Endothelial cell of umbilical vein (primary cell): Measurements from ENCODE around the gene ARV1. TPM values are rescaled to one million over a fixed set of nuclear protein-coding genes. Genes with fewer than 3 reads are reported as not detected.
"Not testable (repeated sequence)": the region's sequence is repeated elsewhere in the genome, so short reads cannot be mapped to it uniquely, and the experiment has no call there.

Experiments used
- BruUV-seq: library from RNA; stranded (reverse); fragments of 400-500 nt; replicated peaks from 2 replicates; lab custom pipeline; 2021; lab: Mats Ljungman, UMichigan
- CTCF ChIA-PET: fragments of 300-600, 350-600 bp; sonication (Branson Sonifier 250); formaldehyde crosslinking; loops from one replicate; lab custom pipeline; 2021; ENCODE audit warnings: antibody characterized with exemption, inconsistent platforms; lab: Charles Lee
- POLR2A ChIA-PET: fragments of 300-600, 350-600 bp; sonication (Branson Sonifier 250); formaldehyde crosslinking; loops from one replicate; lab custom pipeline; 2021; ENCODE audit warnings: antibody characterized with exemption, inconsistent platforms; lab: Charles Lee
- DNase-seq: peaks from one replicate; pipeline ENCODE4 v3.0.0-alpha.2; 2011; ENCODE audit warnings: low read depth, low spot score
- FAIRE-seq: peaks from 2 replicates; lab custom pipeline; 2011; peaks lifted over from hg19 to GRCh38; lab: Jason Lieb, UNC
- H2AFZ ChIP-seq: 2 replicates; pipeline ENCODE4 v1.6.0; 2012; ENCODE audit warnings: low read depth, low read length, control low read depth, inconsistent platforms
- H3K27ac ChIP-seq: 2 replicates; pipeline ENCODE4 v1.5.1; 2011; ENCODE audit warnings: low read depth, mild to moderate bottlenecking, control low read depth, low read length, moderate library complexity; ENCODE audit not compliant: insufficient read depth
- H3K27me3 ChIP-seq, 2 experiments: 2 replicates each; pipeline versions ENCODE4 v1.6.0 to v1.6.1; 2011; ENCODE audit warnings: low read length in 2 of 2, mixed read lengths in 1 of 2; ENCODE audit not compliant: control insufficient read depth in 2 of 2, insufficient read depth in 2 of 2
- H3K36me3 ChIP-seq, 2 experiments: 2 replicates in 1 of 2; 3 replicates in 1 of 2; pipeline ENCODE4 v1.5.1; 2011; ENCODE audit warnings: low read length in 2 of 2, mild to moderate bottlenecking in 1 of 2, moderate library complexity in 1 of 2; ENCODE audit not compliant: control insufficient read depth in 2 of 2, insufficient read depth in 2 of 2; ENCODE audit errors: extremely low read depth in 1 of 2
- H3K4me1 ChIP-seq: 3 replicates; pipeline ENCODE4 v1.5.1; 2011; ENCODE audit warnings: mild to moderate bottlenecking, low read length; ENCODE audit not compliant: control insufficient read depth, insufficient read depth; ENCODE audit errors: extremely low read depth
- H3K4me2 ChIP-seq: 2 replicates; pipeline ENCODE4 v1.6.1; 2011; ENCODE audit warnings: low read length, control low read depth, mixed read lengths; ENCODE audit not compliant: insufficient read depth
- H3K4me3 ChIP-seq, 3 experiments: fragments of 200-600 bp in 1 of 3; sonication (generic), shearing (Covaris generic) in 1 of 3; replicated peaks in 1 of 3; 2 replicates each; pipeline ENCODE4 v1.5.1; 2011 to 2016; ENCODE audit warnings: control low read depth in 3 of 3, low read length in 3 of 3, mild to moderate bottlenecking in 2 of 3, inconsistent platforms in 1 of 3, low read depth in 1 of 3, moderate library complexity in 1 of 3; ENCODE audit not compliant: insufficient read depth in 1 of 3
- H3K79me2 ChIP-seq: 2 replicates; pipeline ENCODE4 v1.6.0; 2012; ENCODE audit warnings: low read length, inconsistent platforms; ENCODE audit not compliant: control insufficient read depth, insufficient read depth
- H3K9ac ChIP-seq: replicated peaks from 2 replicates; pipeline ENCODE3; 2011; ENCODE audit warnings: low read length, control low read depth; ENCODE audit not compliant: insufficient read depth; ENCODE audit errors: extremely low read depth
- H3K9me1 ChIP-seq: replicated peaks from 3 replicates; pipeline ENCODE4 v1.6.0; 2011; ENCODE audit warnings: mild to moderate bottlenecking, low read length; ENCODE audit not compliant: control insufficient read depth, insufficient read depth; ENCODE audit errors: extremely low read depth
- H3K9me3 ChIP-seq: replicated peaks from 2 replicates; pipeline ENCODE4 v1.5.1; 2012; ENCODE audit warnings: low read length, inconsistent platforms; ENCODE audit not compliant: control insufficient read depth, insufficient read depth
- H4K20me1 ChIP-seq: replicated peaks from 2 replicates; pipeline ENCODE3; 2011; ENCODE audit warnings: mild to moderate bottlenecking, low read length; ENCODE audit not compliant: control insufficient read depth, insufficient read depth; ENCODE audit errors: extremely low read depth
- EZH2 ChIP-seq: IDR thresholded peaks from 2 replicates; pipeline ENCODE4 v1.6.1; 2012; ENCODE audit warnings: borderline replicate concordance, low read depth, mild to moderate bottlenecking, moderate library complexity, low read length, inconsistent platforms; ENCODE audit not compliant: severe bottlenecking
- FOS ChIP-seq: IDR thresholded peaks from 2 replicates; pipeline ENCODE4 v1.6.1; 2011; ENCODE audit warnings: mild to moderate bottlenecking, low read length, moderate library complexity, borderline replicate concordance; ENCODE audit not compliant: insufficient read depth
- GATA2 ChIP-seq: IDR thresholded peaks from 2 replicates; pipeline ENCODE4 v1.7.0; 2011; ENCODE audit warnings: low read depth, mild to moderate bottlenecking, moderate library complexity, mixed read lengths, low read length; ENCODE audit not compliant: insufficient read length, insufficient read depth
- JUN ChIP-seq: IDR thresholded peaks from 2 replicates; pipeline ENCODE4 v1.6.1; 2011; ENCODE audit warnings: borderline replicate concordance, low read depth; ENCODE audit not compliant: insufficient read length, insufficient read depth
- MYC ChIP-seq: IDR thresholded peaks from one replicate; pipeline ENCODE4 v1.6.1; 2011; ENCODE audit warnings: mild to moderate bottlenecking, low read depth, low read length
- POLR2A ChIP-seq: IDR thresholded peaks from 2 replicates; pipeline ENCODE4 v1.6.1; 2012; ENCODE audit warnings: low read depth, mild to moderate bottlenecking, control low read depth, low read length
- POLR2AphosphoS5 ChIP-seq: IDR thresholded peaks from 2 replicates; pipeline ENCODE4 v1.6.1; 2012; ENCODE audit warnings: low read depth, mild to moderate bottlenecking, control low read depth, low read length, moderate library complexity; ENCODE audit not compliant: insufficient read depth
- dilution Hi-C: fragments of 300-500 bp; cut with MboI; formaldehyde crosslinking; loops from one replicate; pipeline ENCODE4 v1.15.0; 2019; ENCODE audit warnings: low sequenced_read_pairs; ENCODE audit not compliant: extremely low pct_ligation_motif_present
- intact Hi-C: fragments of 100-400 bp; cut with micrococcal nuclease; formaldehyde crosslinking; loops from one replicate; pipeline ENCODE4 v1.10.0; 2022
- polyA plus RNA-seq, 4 experiments: library from polyadenylated mRNA; depleted of rRNA in 3 of 4; stranded (reverse) in 3 of 4; unstranded in 1 of 4; fragments of >200 nt; gene quantifications; 2 replicates each; pipeline versions ENCODE4 v1.2.1 to v1.2.3, GENCODE V29; 2011 to 2012; ENCODE audit warnings: missing spikeins in 1 of 4
- total RNA-seq: library from RNA; stranded (reverse); gene quantifications from 2 replicates; pipeline ENCODE4 v1.2.3, GENCODE V29; 2021
- TF ChIP-seq, protein P1 (sequence below): IDR thresholded peaks from 2 replicates; pipeline ENCODE4 v1.6.1; 2011; ENCODE audit not compliant: insufficient read depth, insufficient read length
- TF ChIP-seq, protein P2 (sequence below), 2 donors: IDR thresholded peaks; 1 replicate in 1 of 2; 2 replicates in 1 of 2; pipeline ENCODE4 v1.5.1; 2011; ENCODE audit warnings: low read length in 2 of 2, mild to moderate bottlenecking in 2 of 2, moderate library complexity in 2 of 2, control low read depth in 1 of 2, inconsistent platforms in 1 of 2, low read depth in 1 of 2; ENCODE audit not compliant: insufficient read depth in 1 of 2; ENCODE audit errors: extremely low read depth in 1 of 2

ARV1 gene
- total and polyA plus RNA-seq, 2 donors (not counting 3 experiments of a cell fraction or from before 2014, with no cell fraction given) = 10.7 to 14.0 TPM

DNA sequence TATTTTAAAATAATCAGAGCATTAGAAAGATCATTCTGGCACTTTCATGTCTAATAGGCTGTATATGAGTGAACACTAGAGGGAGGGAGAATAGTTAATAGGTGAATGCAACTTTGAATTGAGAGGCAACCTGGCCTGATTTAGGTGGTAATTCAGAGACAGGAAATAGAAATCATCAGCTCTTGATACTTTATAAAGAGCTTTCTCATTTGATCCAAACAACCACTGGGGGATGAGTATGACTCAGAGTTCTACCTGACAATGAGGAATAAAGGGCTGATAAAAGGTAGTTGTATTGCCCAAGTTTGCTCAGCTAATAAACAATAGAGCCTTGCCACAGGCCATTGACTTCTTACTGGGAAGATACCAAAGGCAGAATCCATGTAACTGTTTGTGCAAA lies 66.4 kb downstream of the ARV1 start:
- CTCF ChIA-PET = no interaction called here
- peaks cover 20 to 26% of the 10 kb centered on the region in 2 experiments for H3K27me3 ChIP-seq
- intact Hi-C loops = no loop called here

DNA sequence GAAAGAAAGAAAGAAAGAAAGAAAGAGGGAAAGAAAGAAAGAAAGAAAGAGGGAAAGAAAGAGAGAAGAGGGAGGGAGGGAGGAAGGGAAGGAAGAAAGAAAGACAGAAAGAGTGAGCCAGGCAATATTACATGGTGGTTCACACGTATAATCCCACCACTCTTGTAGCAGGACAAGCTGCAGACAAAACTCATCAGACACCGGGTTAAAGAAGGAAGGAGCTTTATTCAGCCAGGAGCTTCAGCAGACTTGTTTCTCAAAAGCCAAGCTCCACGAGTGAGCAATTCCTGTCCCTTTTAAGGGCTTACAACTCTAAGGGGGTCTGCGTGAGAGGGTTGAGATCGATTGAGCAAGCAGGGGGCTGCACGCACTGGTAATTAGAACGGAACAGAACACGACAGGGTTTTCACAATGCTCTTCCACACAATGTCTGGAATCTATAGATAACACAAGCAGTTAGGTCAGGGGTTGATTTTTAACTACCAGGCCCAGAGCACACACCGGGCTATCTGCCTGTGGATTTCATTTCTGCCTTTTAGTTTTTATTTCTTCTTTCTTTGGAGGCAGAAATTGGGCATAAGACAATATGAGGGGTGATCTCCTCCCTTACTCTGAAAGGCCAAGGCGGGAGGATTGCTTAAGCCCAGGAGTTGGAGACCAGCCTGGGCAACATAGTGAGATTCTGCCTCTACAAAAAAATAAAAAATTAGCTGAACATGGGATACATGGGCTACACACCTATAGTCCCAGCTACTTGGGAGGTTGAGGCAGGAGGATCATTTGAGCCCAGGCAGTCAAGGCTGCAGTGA lies 67.2 kb downstream of the ARV1 start:
- peaks cover 20 to 23% of the 10 kb centered on the region in 2 experiments for H3K27me3 ChIP-seq
- H3K9me1 ChIP-seq, H3K4me3 ChIP-seq, H3K4me2 ChIP-seq, H2AFZ ChIP-seq, H3K9ac ChIP-seq, H4K20me1 ChIP-seq, H3K79me2 ChIP-seq, H3K4me1 ChIP-seq, dilution Hi-C loops, H3K36me3 ChIP-seq, DNase-seq, H3K9me3 ChIP-seq, FAIRE-seq, H3K27ac ChIP-seq, BruUV-seq, intact Hi-C loops, POLR2A ChIA-PET, CTCF ChIA-PET: not testable (repeated sequence)

More for the DNA sequence above, 66.4 kb downstream of the ARV1 start:
- Histone ChIP-seq H3K4me1 (peaks cover 8% of the 10 kb centered on the region), H3K27ac (no peak overlapping the region), H3K4me3 (no peak overlapping the region), H4K20me1 (no peaks in the 10 kb centered on the region), H3K9me1 (no peaks in the 10 kb centered on the region), H3K9me3 (no peaks in the 10 kb centered on the region), H2AFZ (no peak overlapping the region), H3K79me2 (no peaks in the 10 kb centered on the region), H3K9ac (no peak overlapping the region), H3K36me3 (no peaks in the 10 kb centered on the region), H3K4me2 (no peak overlapping the region)
- TF ChIP-seq EZH2 (no peak), FOS (no peak), MYC (no peak), GATA2 (no peak), POLR2AphosphoS5 (no peak), JUN (no peak), POLR2A (no peak)
- TF ChIP-seq, protein P1, sequence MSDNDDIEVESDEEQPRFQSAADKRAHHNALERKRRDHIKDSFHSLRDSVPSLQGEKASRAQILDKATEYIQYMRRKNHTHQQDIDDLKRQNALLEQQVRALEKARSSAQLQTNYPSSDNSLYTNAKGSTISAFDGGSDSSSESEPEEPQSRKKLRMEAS = no peak
- TF ChIP-seq, protein P2, sequence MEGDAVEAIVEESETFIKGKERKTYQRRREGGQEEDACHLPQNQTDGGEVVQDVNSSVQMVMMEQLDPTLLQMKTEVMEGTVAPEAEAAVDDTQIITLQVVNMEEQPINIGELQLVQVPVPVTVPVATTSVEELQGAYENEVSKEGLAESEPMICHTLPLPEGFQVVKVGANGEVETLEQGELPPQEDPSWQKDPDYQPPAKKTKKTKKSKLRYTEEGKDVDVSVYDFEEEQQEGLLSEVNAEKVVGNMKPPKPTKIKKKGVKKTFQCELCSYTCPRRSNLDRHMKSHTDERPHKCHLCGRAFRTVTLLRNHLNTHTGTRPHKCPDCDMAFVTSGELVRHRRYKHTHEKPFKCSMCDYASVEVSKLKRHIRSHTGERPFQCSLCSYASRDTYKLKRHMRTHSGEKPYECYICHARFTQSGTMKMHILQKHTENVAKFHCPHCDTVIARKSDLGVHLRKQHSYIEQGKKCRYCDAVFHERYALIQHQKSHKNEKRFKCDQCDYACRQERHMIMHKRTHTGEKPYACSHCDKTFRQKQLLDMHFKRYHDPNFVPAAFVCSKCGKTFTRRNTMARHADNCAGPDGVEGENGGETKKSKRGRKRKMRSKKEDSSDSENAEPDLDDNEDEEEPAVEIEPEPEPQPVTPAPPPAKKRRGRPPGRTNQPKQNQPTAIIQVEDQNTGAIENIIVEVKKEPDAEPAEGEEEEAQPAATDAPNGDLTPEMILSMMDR (IDR thresholded peaks at IDR 0.05; ENCODE audit: extremely low read depth in 1 of 2, insufficient read depth in 1 of 2, low read depth in 1 of 2, low read length in 2 of 2) = no peak
- POLR2A ChIA-PET = no interaction called here
- no TSS peak for BruUV-seq
- FAIRE-seq = no peak
- dilution Hi-C loops = no loop called here
- DNase-seq = no peak
